Hepatocyte (in vitro differentiated cells): ENCODE measurements around the gene SYCE3. TPM values are rescaled to one million over a fixed set of nuclear protein-coding genes. Genes with fewer than 3 reads are reported as not detected.

ENCODE experiments used
- DNase-seq: peaks from one replicate; pipeline ENCODE4 v3.0.0-alpha.2; 2016; ENCODE audit warnings: low spot score
- H2AFZ ChIP-seq: fragments of 200-600 bp; sonication (generic); 2 replicates; pipeline ENCODE4 v1.6.0; 2016; ENCODE audit warnings: antibody characterized with exemption, mild to moderate bottlenecking
- H3K27ac ChIP-seq: fragments of 200-600 bp; sonication (generic); 2 replicates; pipeline ENCODE4 v1.5.1; 2016; ENCODE audit warnings: mild to moderate bottlenecking
- H3K27me3 ChIP-seq: fragments of 200-600 bp; sonication (generic); 2 replicates; pipeline ENCODE4 v1.6.1; 2016
- H3K36me3 ChIP-seq: fragments of 200-600 bp; sonication (generic); replicated peaks from 2 replicates; pipeline ENCODE4 v1.5.1; 2016; ENCODE audit warnings: low read depth; ENCODE audit not compliant: insufficient read depth
- H3K4me1 ChIP-seq: fragments of 200-600 bp; sonication (generic); 2 replicates; pipeline ENCODE4 v1.5.1; 2016; ENCODE audit warnings: mild to moderate bottlenecking, moderate library complexity; ENCODE audit not compliant: insufficient read depth
- H3K4me2 ChIP-seq: fragments of 200-600 bp; sonication (generic); 2 replicates; pipeline ENCODE4 v1.6.0; 2016
- H3K4me3 ChIP-seq: fragments of 200-600 bp; sonication (generic); 2 replicates; pipeline ENCODE4 v1.5.1; 2016; ENCODE audit warnings: mild to moderate bottlenecking
- H3K79me2 ChIP-seq: fragments of 200-600 bp; sonication (generic); 2 replicates; pipeline ENCODE4 v1.6.0; 2017; ENCODE audit warnings: mild to moderate bottlenecking
- H3K9me2 ChIP-seq: fragments of 200-600 bp; sonication (generic); replicated peaks from 2 replicates; pipeline ENCODE4 v1.6.0; 2017; ENCODE audit warnings: mild to moderate bottlenecking; ENCODE audit not compliant: insufficient read depth
- H3K9me3 ChIP-seq: fragments of 200-600 bp; sonication (generic); 2 replicates; pipeline ENCODE4 v1.5.1; 2016; ENCODE audit warnings: low read depth, mild to moderate bottlenecking
- H4K20me1 ChIP-seq: fragments of 200-600 bp; sonication (generic); 2 replicates; pipeline ENCODE4 v1.6.0; 2016; ENCODE audit warnings: mild to moderate bottlenecking; ENCODE audit not compliant: insufficient read depth, poor library complexity, severe bottlenecking
- EZH2 ChIP-seq: fragments of 200-600 bp; sonication (generic); IDR thresholded peaks from 2 replicates; pipeline ENCODE4 v1.6.1; 2016; ENCODE audit warnings: antibody characterized with exemption, mild to moderate bottlenecking, borderline replicate concordance
- EZH2phosphoT487 ChIP-seq: fragments of 200-600 bp; sonication (generic); IDR thresholded peaks from one replicate; pipeline ENCODE4 v1.6.1; 2018; ENCODE audit warnings: antibody characterized with exemption, mild to moderate bottlenecking, low read depth, moderate library complexity; ENCODE audit not compliant: unreplicated experiment, severe bottlenecking
- WGBS: methylation state at CpG from one replicate; pipeline ENCODE4 v1.1.6; 2016; ENCODE audit warnings: low lambda C conversion rate; ENCODE audit errors: missing lambda C conversion rate; 5-methylcytosine and 5-hydroxymethylcytosine counted together
- polyA plus RNA-seq: library from polyadenylated mRNA; unstranded; fragments of >200 nt; fragmentation: Nextera tagmentation; extraction: Ambion mirVana; gene quantifications from 2 replicates; pipeline ENCODE4 v1.2.1, GENCODE V29; 2016
- total RNA-seq: library from RNA; depleted of rRNA; stranded (reverse); fragments of >200 nt; gene quantifications from 2 replicates; pipeline ENCODE4 v1.2.3, GENCODE V29; 2014
- TF ChIP-seq, protein P1 (sequence below): fragments of 200-600 bp; sonication (generic); IDR thresholded peaks from 2 replicates; pipeline ENCODE4 v1.5.1; 2016; ENCODE audit warnings: antibody characterized with exemption, mild to moderate bottlenecking; ENCODE audit not compliant: poor library complexity

SYCE3 gene
- total and polyA plus RNA-seq, 2 experiments from 2014 or later, result 1.4 TPM; not detected in 1

- H3K79me2 ChIP-seq, result peaks cover 15% of the 10 kb centered on the region
- DNase-seq, result peak; percentile 3
- H3K9me2 ChIP-seq, result no peaks in the 10 kb centered on the region
- H3K27me3 ChIP-seq, result no peaks in the 10 kb centered on the region
- H3K4me2 ChIP-seq, result no peak overlapping the region
- TF ChIP-seq EZH2, result no peak
- TF ChIP-seq EZH2phosphoT487, result no peak
- 97% methylated on average over 24 of the region's 24 CpGs for WGBS
- no peak overlapping the region for H3K27ac ChIP-seq
- H4K20me1 ChIP-seq, result no peaks in the 10 kb centered on the region
- H2AFZ ChIP-seq, result no peak overlapping the region
- H3K4me3 ChIP-seq, result no peak overlapping the region
- H3K9me3 ChIP-seq, result no peaks in the 10 kb centered on the region
- peaks cover 6% of the 10 kb centered on the region for H3K4me1 ChIP-seq
- no peaks in the 10 kb centered on the region for H3K36me3 ChIP-seq
Measured at GRCh38 chr22:50502628-50503474, 59.9 kb downstream of the SYCE3 start.

DNA sequence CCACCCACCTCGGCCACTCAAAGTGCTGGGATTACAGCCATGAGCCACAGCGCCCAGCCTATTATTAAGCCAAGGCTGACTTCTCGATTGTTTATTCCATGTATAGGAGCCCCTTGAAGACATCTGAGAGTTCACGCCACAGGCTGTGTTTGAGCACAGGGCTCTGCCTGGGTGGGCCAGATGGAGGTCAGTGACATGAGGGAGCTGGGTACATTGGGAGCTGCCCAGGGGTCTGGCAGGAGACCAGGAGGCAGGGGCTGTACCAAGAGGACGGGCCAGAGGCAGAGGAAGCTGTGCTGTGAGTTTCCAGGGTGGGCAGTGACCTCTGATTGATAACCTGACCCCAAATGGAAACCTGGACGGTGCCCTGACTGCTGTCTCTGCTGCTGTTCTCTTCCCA is 60.6 kb downstream of the SYCE3 start:
- Histone ChIP-seq H3K4me1 (peaks cover 8% of the 10 kb centered on the region), H2AFZ (no peak overlapping the region), H3K4me2 (no peak overlapping the region), H3K4me3 (no peak overlapping the region), H3K9me3 (no peaks in the 10 kb centered on the region), H3K27ac (no peak overlapping the region), H3K27me3 (no peaks in the 10 kb centered on the region), H4K20me1 (no peaks in the 10 kb centered on the region), H3K79me2 (peaks cover 12% of the 10 kb centered on the region), H3K36me3 (no peaks in the 10 kb centered on the region), H3K9me2 (no peaks in the 10 kb centered on the region)
- 96% methylated on average over 6 of the region's 6 CpGs for WGBS
- no peak for DNase-seq
- TF ChIP-seq EZH2phosphoT487 (no peak), EZH2 (no peak)
- TF ChIP-seq, protein P1, sequence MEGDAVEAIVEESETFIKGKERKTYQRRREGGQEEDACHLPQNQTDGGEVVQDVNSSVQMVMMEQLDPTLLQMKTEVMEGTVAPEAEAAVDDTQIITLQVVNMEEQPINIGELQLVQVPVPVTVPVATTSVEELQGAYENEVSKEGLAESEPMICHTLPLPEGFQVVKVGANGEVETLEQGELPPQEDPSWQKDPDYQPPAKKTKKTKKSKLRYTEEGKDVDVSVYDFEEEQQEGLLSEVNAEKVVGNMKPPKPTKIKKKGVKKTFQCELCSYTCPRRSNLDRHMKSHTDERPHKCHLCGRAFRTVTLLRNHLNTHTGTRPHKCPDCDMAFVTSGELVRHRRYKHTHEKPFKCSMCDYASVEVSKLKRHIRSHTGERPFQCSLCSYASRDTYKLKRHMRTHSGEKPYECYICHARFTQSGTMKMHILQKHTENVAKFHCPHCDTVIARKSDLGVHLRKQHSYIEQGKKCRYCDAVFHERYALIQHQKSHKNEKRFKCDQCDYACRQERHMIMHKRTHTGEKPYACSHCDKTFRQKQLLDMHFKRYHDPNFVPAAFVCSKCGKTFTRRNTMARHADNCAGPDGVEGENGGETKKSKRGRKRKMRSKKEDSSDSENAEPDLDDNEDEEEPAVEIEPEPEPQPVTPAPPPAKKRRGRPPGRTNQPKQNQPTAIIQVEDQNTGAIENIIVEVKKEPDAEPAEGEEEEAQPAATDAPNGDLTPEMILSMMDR, result no peak

Other genes with a start within 250 kb of the SYCE3 start
- gene DENND6B, start 235.9 kb downstream of the SYCE3 start, total RNA-seq, result 3.1 and 3.3 TPM in 2 replicates
- 8.7 and 9.0 TPM in 2 replicates for gene DENND6B, start 235.9 kb downstream of the SYCE3 start, polyA plus RNA-seq
- gene PPP6R2, start 219.6 kb downstream of the SYCE3 start, total RNA-seq, result 43.9 and 57.9 TPM in 2 replicates
- 44.1 and 47.0 TPM in 2 replicates for gene PPP6R2, start 219.6 kb downstream of the SYCE3 start, polyA plus RNA-seq
- 26.1 and 34.5 TPM in 2 replicates for gene SBF1, start 87.9 kb downstream of the SYCE3 start, total RNA-seq
- gene SBF1, start 87.9 kb downstream of the SYCE3 start, polyA plus RNA-seq, result 38.0 and 49.5 TPM in 2 replicates
- 3.0 and 4.1 TPM in 2 replicates for gene ADM2, start 81.4 kb downstream of the SYCE3 start, total RNA-seq
- 5.0 and 5.1 TPM in 2 replicates for gene ADM2, start 81.4 kb downstream of the SYCE3 start, polyA plus RNA-seq
- gene MIOX, start 76.1 kb downstream of the SYCE3 start, total RNA-seq, result not detected in 2 replicates
- not detected in 2 replicates for gene MIOX, start 76.1 kb downstream of the SYCE3 start, polyA plus RNA-seq
- 22.4 and 32.8 TPM in 2 replicates for gene LMF2, start 55.2 kb downstream of the SYCE3 start, total RNA-seq
- gene LMF2, start 55.2 kb downstream of the SYCE3 start, polyA plus RNA-seq, result 97.6 and 128 TPM in 2 replicates
- gene NCAPH2, start 54.7 kb downstream of the SYCE3 start, total RNA-seq, result 24.4 and 25.6 TPM in 2 replicates
- gene NCAPH2, start 54.7 kb downstream of the SYCE3 start, polyA plus RNA-seq, result 40.6 and 48.0 TPM in 2 replicates
- 2.0 and 4.1 TPM in 2 replicates for gene SCO2, start 37.3 kb downstream of the SYCE3 start, total RNA-seq
- gene SCO2, start 37.3 kb downstream of the SYCE3 start, polyA plus RNA-seq, result 9.7 and 11.2 TPM in 2 replicates
- 36.6 and 46.4 TPM in 2 replicates for gene TYMP, start 32.9 kb downstream of the SYCE3 start, total RNA-seq
- 85.7 and 105 TPM in 2 replicates for gene TYMP, start 32.9 kb downstream of the SYCE3 start, polyA plus RNA-seq
- gene KLHDC7B, start 17.0 kb downstream of the SYCE3 start, total RNA-seq, result 0.92 and 1.7 TPM in 2 replicates
- 0.75 and 1.4 TPM in 2 replicates for gene KLHDC7B, start 17.0 kb downstream of the SYCE3 start, polyA plus RNA-seq
- 24.8 and 27.5 TPM in 2 replicates for gene CPT1B, start 15.5 kb upstream of the SYCE3 start, total RNA-seq
- gene CPT1B, start 15.5 kb upstream of the SYCE3 start, polyA plus RNA-seq, result 64.0 and 80.1 TPM in 2 replicates
- 54.9 and 57.4 TPM in 2 replicates for gene CHKB, start 19.9 kb upstream of the SYCE3 start, total RNA-seq
- 89.7 and 125 TPM in 2 replicates for gene CHKB, start 19.9 kb upstream of the SYCE3 start, polyA plus RNA-seq
- gene MAPK8IP2, start 37.9 kb upstream of the SYCE3 start, total RNA-seq, result 1.0 and 1.6 TPM in 2 replicates
- gene MAPK8IP2, start 37.9 kb upstream of the SYCE3 start, polyA plus RNA-seq, result 3.8 and 4.0 TPM in 2 replicates
- 26.2 and 31.3 TPM in 2 replicates for gene ARSA, start 65.2 kb upstream of the SYCE3 start, total RNA-seq
- 20.6 and 29.2 TPM in 2 replicates for gene ARSA, start 65.2 kb upstream of the SYCE3 start, polyA plus RNA-seq
- 2.4 and 2.9 TPM in 2 replicates for gene SHANK3, start 109.9 kb upstream of the SYCE3 start, total RNA-seq
- gene SHANK3, start 109.9 kb upstream of the SYCE3 start, polyA plus RNA-seq, result 1.9 and 2.6 TPM in 2 replicates
- gene ACR, start 175.3 kb upstream of the SYCE3 start, total RNA-seq, result not detected in 2 replicates
- gene ACR, start 175.3 kb upstream of the SYCE3 start, polyA plus RNA-seq, result not detected in 2 replicates
- 11.3 and 12.3 TPM in 2 replicates for gene RABL2B, start 220.7 kb upstream of the SYCE3 start, total RNA-seq
- gene RABL2B, start 220.7 kb upstream of the SYCE3 start, polyA plus RNA-seq, result 31.0 and 36.8 TPM in 2 replicates